Measurements from ENCODE around the gene ESX1.
A peak's percentile ranks its signal among the peaks of the same experiment; 100 is the strongest.
"Not testable (repeated sequence)": the region's sequence is repeated elsewhere in the genome, so short reads cannot be mapped to it uniquely, and the experiment has no call there.

Gene ESX1

DNA sequence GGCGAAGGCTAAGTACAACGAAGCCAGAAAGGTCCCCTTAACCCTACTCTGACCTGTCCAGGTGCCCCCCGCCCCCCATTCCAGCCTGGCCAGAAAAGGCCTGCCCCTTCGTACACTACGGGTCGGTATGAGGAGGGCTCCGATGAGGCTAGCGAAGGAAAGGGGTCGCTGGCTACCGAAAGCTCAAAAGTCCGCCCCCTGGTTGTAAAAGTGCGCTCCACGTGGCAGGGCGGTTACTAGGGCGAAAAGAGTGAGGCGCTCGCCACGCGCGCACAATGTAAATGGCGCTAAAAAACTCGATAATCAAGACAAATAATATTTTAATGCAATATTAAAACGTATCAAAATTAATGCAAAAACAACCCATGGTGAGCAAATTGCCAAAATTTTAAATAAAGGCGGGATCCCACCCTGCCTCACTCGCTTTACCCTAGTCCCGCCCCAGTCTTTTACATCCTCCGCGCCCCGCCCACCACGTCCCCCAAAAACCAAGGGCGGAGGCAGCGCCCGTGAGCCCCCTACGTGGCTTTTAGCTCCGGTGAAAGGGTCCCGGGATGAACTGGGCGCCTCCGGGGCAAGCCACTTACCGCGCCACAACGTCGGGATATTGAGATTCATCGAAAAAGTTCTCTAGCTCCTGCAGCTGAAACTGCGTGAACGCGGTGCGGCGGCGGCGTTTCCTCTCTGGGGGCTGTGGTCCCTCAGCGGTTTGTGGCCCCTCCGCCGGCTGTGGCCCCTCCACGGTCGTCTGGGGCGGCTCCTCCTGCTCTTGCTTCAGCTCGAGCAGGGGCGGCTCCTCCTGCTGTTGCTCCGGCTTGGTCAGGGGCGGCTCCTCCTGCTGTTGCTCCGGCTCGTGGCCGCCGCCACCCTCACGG lies 929 bp downstream of the ESX1 start:
- ChIA-PET POLR2A (no interaction called here), CTCF (interaction anchor here (0.5 to 1.7 kb wide), 4 partner anchors 24 to 582 kb away, joined by 3 to 8 read pairs (median 4); no protein-coding TSS in a partner anchor)
- DNase-seq (ENCODE audit: extremely low spot score) = peak; percentile 45
- TF ChIP-seq, protein P1, sequence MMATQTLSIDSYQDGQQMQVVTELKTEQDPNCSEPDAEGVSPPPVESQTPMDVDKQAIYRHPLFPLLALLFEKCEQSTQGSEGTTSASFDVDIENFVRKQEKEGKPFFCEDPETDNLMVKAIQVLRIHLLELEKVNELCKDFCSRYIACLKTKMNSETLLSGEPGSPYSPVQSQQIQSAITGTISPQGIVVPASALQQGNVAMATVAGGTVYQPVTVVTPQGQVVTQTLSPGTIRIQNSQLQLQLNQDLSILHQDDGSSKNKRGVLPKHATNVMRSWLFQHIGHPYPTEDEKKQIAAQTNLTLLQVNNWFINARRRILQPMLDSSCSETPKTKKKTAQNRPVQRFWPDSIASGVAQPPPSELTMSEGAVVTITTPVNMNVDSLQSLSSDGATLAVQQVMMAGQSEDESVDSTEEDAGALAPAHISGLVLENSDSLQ (IDR thresholded peaks at IDR 0.05) = no peak
- TF ChIP-seq NFRKB (IDR thresholded peaks at IDR 0.05) (no peak), L3MBTL2 (conservative IDR thresholded peaks at IDR 0.05) (peak; percentile 91)

DNA sequence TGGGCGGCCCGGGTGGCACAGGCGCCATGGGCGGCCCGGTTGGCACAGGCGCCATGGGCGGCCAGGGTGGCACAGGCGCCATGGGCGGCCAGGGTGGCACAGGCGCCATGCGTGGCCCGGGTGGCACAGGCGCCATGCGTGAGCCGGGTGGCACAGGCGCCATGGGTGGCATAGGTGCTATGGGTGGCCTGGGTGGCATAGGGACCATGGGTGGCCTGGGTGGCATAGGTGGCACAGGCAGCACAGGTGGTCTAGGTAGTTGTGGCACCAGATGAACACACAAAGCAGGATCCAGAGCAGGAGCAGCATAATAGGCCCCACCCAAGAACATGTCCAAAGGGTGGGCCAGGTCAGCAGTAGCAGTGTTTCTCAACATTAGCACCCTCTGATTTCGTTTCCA lies 4.3 kb downstream of the ESX1 start:
- no peak for DNase-seq (ENCODE audit: extremely low spot score)
- ChIA-PET CTCF (no interaction called here), POLR2A (no interaction called here)
- TF ChIP-seq BHLHE40 (IDR thresholded peaks at IDR 0.05; ENCODE audit: borderline replicate concordance) (no peak), FOXA1 (IDR thresholded peaks at IDR 0.05) (no peak), CTBP1 (IDR thresholded peaks at IDR 0.05; ENCODE audit: borderline replicate concordance) (no peak), SP1 (IDR thresholded peaks at IDR 0.05) (no peak), SUZ12 (IDR thresholded peaks at IDR 0.05) (no peak), TARDBP (IDR thresholded peaks at IDR 0.05) (no peak), NFRKB (IDR thresholded peaks at IDR 0.05) (no peak), L3MBTL2 (conservative IDR thresholded peaks at IDR 0.05) (no peak), FOXK2 (IDR thresholded peaks at IDR 0.05) (no peak), ELF4 (IDR thresholded peaks at IDR 0.05) (no peak), HDGF (IDR thresholded peaks at IDR 0.05; ENCODE audit: borderline replicate concordance) (no peak), ARNT (IDR thresholded peaks at IDR 0.05) (no peak), LEF1 (IDR thresholded peaks at IDR 0.05; ENCODE audit: borderline replicate concordance) (no peak), ZNF384 (IDR thresholded peaks at IDR 0.05) (no peak), FOXM1 (IDR thresholded peaks at IDR 0.05; ENCODE audit: borderline replicate concordance) (no peak)
- TF ChIP-seq, protein P1 (IDR thresholded peaks at IDR 0.05) = no peak

DNA sequence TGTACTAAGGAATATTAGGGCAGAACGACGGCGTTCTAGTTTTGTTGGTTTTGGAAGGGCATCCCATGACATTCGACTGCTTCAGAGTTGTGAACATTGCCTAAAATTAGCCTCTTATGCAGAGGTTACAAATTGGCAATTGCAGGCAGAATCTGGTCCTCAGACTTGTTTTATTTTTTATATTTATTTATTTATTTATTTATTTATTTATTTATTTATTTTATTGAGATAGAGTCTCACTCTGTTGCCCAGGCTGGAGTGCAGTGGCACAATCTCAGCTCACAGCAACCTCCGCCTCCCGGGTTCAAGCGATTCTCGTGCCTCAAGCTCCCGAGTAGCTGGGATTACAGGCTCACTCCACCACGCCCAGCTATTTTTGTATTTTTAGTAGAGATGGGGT lies 24.7 kb downstream of the ESX1 start:
- DNase-seq (ENCODE audit: extremely low spot score); POLR2A ChIA-PET: not testable (repeated sequence)
- CTCF ChIA-PET = interaction anchor here (0.7 kb wide), 1 partner anchor 24 kb away, joined by 3 read pairs; no protein-coding TSS in a partner anchor

DNA sequence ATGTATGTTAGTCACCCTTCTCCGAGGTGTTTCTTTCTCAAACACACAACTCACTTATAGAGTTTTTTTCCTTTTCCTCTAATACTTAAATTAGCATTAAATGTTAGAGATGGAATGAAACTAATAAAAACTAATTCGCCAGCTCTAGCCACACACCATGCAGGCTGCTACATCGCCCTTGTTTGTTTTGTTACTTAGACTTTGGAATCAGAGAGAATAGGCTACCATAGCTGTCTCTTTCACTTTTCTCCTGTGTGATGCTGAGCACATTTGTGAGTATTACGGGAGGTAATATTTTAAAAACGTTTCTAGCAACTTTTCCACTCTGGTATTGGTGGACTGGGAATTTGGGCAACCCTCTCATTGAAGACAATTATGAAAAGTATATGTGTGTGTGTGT lies 43.5 kb downstream of the ESX1 start:
- ChIA-PET POLR2A (no interaction called here), CTCF (interaction anchor here (0.6 to 1.4 kb wide), 2 partner anchors 16 to 116 kb away, joined by 3 to 5 read pairs; no protein-coding TSS in a partner anchor)
- TF ChIP-seq FOXM1 (IDR thresholded peaks at IDR 0.05; ENCODE audit: borderline replicate concordance) (no peak), L3MBTL2 (conservative IDR thresholded peaks at IDR 0.05) (no peak), ARNT (IDR thresholded peaks at IDR 0.05) (no peak)
- DNase-seq (ENCODE audit: extremely low spot score) = no peak

DNA sequence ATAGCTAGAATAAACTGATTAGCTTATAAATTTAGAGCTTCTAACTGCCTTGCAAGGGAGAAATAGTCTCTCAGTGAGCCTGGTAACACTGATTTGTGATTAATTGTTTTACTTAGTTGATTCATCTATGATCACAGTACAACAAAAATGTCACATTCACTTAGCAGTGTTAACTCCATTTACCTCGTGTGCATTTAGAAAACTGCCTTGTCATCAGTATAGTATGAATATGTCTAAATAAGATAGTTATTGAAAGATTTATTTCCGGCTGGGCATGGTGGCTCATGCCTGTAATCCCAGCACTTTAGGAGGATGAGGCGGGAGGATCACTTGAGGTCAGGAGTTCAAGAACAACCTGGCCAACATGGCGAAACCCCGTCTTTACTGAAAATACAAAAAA lies 49.2 kb downstream of the ESX1 start:
- TF ChIP-seq SP1 (IDR thresholded peaks at IDR 0.05) (no peak), SUZ12 (IDR thresholded peaks at IDR 0.05) (no peak), ARNT (IDR thresholded peaks at IDR 0.05) (no peak), HDGF (IDR thresholded peaks at IDR 0.05; ENCODE audit: borderline replicate concordance) (no peak), TARDBP (IDR thresholded peaks at IDR 0.05) (no peak), L3MBTL2 (conservative IDR thresholded peaks at IDR 0.05) (no peak), FOXM1 (IDR thresholded peaks at IDR 0.05; ENCODE audit: borderline replicate concordance) (no peak), FOXA1 (IDR thresholded peaks at IDR 0.05) (no peak), CTBP1 (IDR thresholded peaks at IDR 0.05; ENCODE audit: borderline replicate concordance) (no peak), LEF1 (IDR thresholded peaks at IDR 0.05; ENCODE audit: borderline replicate concordance) (no peak), FOXK2 (IDR thresholded peaks at IDR 0.05) (no peak), BHLHE40 (IDR thresholded peaks at IDR 0.05; ENCODE audit: borderline replicate concordance) (no peak), NFRKB (IDR thresholded peaks at IDR 0.05) (no peak), ZNF384 (IDR thresholded peaks at IDR 0.05) (no peak), ELF4 (IDR thresholded peaks at IDR 0.05) (no peak)
- TF ChIP-seq, protein P1 (IDR thresholded peaks at IDR 0.05) = no peak
- CTCF ChIA-PET = interaction anchor here (0.8 to 4.2 kb wide), 2 partner anchors 10 to 65 kb away, joined by 3 to 30 read pairs; no protein-coding TSS in a partner anchor
- POLR2A ChIA-PET = no interaction called here

More for the DNA sequence above, 49.2 kb downstream of the ESX1 start:
- no peak for DNase-seq (ENCODE audit: extremely low spot score)
